GM19043 (cell line): ENCODE data around the gene UTP11.

Source experiments
- ATAC-seq: cut with Tn5 transposase; IDR thresholded peaks from one replicate; pipeline ENCODE4 v1.9.1; 2021; ENCODE audit warnings: low read depth; ENCODE audit not compliant: unreplicated experiment

The UTP11 gene

DNA sequence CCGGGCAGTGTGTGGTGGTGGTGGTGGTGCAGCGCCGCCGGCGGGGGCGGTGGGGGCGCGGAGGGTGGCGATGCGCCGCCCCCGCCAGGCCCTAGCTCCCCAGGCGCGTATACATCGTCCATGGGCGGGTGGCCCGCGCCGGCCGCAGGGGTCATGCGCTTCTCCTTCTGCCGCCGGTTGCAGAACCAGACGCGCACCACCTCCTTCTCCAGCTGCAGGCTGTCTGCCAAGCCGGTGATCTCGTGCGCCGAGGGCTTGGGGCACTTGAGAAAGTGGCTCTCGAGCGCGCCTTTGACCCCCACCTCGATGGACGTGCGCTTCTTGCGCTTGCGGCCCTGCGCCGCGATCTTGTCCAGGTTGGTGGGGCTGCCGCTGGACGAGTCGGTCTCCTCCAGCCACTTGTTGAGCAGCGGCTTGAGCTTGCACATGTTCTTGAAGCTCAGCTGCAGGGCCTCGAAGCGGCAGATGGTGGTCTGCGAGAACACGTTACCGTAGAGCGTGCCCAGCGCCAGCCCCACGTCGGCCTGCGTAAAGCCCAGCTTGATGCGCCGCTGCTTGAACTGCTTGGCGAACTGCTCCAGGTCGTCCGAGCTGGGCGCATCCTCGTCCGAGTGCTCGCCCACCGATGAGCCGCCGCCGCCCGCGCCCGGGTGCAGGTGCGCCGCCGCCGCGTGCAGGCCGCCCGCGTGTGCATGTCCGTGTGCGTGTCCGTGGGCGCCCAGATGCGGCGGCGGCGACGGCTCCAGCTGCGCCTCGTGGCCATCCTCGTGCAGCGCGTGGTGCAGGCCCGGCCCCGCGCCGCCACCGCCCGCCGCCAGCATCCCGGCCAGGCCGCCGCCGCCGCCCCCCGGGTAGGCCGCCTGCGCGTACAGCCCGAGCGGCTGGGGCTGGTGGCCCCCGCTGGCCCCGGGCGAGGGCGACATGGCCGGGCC lies 33.1 kb downstream of the UTP11 start:
- ATAC-seq, result no peak

- no peak for ATAC-seq
These were observed 33.9 kb downstream of the UTP11 start, which contains the start of gene POU3F1 for GRCh38 chr1:38046333-38046883. Gene POU3F1 (minus strand): TSS chr1:38046793. CDS start chr1:38046743, 50 bp downstream.

DNA sequence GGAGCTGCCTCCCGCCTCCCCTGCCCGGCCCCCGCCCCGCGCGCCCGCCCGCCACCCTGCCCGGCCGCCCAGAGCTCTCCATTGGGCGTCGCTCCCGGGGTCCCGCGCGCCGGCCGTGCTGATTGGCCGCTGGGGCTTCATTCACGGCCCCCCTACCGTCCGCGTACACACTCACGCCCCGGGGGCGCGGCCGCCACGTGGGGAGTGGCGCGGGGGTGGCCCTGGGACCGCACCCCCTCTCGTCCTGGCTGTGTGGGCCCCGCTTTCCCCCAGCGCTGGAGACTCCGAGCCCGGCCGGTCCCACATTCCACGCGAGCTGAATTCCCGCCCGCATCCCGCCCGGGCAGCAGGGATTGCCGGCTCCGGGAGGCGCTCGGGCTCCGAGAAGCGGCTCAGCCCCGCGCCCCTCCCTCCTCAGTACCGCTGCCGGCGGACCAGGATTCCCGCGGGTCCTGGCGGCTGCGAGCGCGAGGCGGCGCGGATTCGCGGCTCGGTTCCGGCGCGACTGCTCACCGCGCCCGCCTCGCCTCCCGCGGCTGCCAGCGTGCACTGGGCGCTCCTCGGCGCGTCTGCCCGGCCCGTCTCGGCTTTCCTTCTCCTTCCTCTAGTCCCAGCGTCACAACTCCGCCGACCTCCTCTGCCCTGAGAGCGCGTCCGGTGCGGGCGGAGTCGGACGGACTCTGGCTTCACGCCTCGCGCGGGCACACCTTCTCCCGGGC lies 34.5 kb downstream of the UTP11 start:
- peak; percentile 58 for ATAC-seq

DNA sequence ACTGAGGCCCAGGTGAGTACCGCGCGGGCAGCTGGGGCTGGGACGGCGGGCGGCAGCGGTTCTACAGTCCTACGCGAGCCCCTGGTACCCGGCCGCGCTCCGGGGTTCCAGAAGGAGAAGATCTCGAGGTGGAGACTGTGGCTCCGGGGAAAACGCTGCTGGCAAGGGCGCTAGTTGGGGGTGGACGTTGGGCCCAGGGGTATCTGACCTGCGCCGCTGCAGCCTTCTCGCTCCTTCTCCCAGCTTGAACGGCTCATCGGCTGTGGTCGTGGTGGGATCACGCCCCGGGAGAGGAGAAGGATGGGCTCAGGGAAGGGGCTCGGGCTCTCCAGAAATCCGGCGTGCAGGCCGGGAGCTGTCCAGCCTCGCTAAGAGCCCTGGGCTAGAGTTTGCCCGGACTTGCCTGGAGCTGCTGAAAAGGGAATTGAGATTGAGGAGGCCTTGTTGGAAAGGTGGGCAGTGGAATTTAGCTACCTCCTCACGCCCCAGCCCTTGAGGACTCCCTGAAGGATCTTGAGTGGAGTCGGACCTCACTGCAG lies 35.1 kb downstream of the UTP11 start:
- ATAC-seq, result no peak

- ATAC-seq, result no peak
These were observed 38.0 kb downstream of the UTP11 start for GRCh38 chr1:38050397-38051078.

GRCh38 chr1:38051079-38051543 lies 38.6 kb downstream of the UTP11 start:
- ATAC-seq, result no peak

GRCh38 chr1:38052750-38053415 lies 40.3 kb downstream of the UTP11 start:
- peak; percentile 68 for ATAC-seq

DNA sequence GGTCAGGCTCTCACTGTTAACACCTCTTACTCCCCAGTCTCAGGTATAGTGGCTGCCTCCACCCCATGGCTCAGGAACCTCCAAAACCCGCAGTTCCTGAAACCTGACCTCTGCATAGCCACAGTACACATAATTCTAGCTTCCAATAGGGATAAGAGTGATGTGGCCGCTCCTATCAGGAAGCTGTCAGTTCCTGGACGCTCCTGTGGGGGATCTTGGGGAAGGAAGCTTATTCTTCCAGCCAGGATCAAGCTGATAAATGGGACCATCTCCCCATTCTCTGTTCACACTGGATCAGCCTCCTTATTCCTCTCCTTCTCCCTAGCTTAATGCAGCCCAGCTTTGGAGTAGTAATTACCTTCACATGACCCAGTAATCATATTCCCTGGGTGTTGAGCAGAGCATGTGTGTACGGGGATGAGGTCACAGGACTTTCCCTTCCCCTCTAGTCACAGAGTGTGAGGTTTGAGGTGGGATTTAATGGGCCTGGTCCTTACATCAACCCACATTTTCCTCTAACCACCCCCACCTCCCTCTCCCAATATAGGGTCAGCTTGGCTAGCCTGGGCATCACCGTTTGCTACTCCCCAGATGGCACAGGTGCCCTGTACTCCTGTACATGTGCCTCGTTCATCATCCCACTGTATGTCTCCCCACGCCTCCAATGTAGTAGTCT lies 41.0 kb downstream of the UTP11 start:
- no peak for ATAC-seq

DNA sequence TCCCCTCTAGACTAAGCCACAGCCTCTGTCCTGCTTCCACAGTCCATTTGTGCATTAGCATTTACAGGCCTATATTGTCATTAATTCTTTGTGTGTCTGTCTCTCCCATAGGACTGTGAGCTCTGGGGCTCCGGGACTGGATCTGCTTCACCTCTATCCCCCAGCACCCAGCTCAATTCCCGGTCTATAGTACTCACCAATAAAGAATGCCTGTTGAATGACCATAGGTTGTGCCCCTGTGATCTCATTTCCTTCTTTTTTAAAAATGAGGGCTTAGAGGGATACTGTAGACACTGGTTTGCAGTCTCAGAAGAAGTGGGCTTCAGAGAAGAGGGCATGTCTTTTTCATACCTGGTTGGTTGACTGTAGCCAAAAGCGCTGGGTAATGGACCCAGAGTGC lies 42.9 kb downstream of the UTP11 start:
- no peak for ATAC-seq

GRCh38 chr1:38055965-38056364 lies 43.4 kb downstream of the UTP11 start:
- no peak for ATAC-seq

DNA sequence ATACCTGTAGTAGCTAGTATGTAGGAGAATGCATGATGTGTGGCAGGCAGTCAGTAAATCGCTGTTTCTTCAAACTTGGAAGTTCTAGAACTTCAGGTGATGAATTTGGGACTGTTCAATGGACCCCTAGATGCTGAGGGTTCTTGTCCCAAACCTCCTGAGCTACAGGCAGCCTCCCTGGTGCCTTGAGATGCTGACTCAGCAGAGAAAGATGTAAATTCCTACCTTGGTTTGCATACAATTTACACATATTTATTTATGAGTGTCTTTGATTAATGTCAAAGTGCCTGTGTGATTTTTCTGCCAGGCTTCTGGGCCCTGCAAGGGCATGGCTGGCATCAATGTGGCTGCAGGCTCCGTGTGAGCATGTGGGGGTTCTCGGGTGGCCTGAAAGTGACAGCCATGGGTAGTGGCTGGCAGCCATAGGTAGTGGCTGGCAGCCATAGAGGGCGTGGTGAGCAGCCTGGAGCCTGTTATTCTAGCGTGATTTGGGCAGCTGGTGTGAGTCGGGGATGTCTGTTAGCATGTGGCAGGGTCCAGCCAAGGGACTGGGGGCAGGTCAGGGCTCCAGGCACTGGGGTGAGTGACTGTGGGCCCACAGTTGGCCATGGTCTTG lies 47.2 kb downstream of the UTP11 start:
- no peak for ATAC-seq

DNA sequence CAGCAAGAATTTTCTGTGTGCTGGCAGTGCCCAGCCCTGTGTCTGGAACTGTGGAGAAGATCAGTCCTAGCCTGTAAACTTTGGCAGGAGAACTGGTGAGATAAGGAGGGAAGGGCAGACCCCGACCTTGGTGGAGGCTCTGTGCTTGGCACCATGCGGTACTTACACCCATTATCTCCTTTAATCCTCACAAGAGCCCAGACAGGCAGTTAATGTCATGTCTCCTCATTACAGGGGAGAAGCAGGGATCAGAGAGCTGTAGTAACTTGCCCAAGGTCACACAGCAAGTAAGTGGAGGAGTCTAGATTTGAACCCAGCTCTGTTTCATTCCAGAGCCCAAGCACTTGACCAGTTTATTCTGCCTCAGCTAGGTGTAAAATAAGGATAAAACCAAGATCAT lies 48.0 kb downstream of the UTP11 start:
- ATAC-seq, result no peak

DNA sequence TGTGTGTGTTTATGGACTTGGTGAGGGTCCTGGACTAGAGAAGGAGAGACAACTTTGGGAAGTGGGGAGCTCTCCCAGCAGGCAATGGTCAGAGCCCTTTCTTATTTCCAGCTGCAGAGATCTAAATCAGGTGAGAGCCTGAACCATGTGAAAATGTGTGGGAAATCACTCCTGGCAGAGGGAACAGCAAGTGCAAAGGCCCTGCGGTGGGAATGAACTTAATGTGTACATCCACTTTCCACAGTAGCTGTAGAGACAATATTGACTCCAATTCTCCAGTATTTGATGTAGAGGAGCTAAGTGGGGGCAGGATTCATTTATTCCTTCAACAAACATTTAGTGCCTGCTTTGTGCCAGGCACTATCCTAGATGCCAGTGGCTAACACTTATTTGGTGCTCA lies 48.8 kb downstream of the UTP11 start:
- ATAC-seq, result no peak

DNA sequence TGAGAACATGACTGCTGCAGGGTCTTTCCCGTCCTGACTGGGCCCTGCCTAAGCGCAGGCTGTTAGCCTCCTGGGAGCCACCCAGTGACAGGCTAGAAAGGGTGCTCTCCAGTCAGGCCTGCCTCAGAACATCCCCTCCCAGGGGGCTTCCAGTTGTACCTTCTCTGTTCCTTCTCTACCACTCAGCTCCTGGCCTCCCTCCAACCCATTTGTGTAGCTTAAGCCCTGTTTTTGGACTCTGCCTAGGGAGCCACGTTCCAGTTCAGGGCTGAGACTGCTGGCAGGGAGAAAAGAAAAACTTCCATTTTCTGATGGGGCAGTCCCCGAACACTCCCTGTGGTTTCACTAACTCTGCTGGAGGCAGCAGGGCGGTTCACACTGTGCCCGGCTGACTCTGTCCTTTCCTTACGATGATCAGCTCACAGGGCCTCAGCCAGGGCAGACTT lies 49.4 kb downstream of the UTP11 start:
- ATAC-seq, result peak; percentile 61

GRCh38 chr1:38062361-38063288 lies 50.1 kb downstream of the UTP11 start:
- ATAC-seq, result no peak

DNA sequence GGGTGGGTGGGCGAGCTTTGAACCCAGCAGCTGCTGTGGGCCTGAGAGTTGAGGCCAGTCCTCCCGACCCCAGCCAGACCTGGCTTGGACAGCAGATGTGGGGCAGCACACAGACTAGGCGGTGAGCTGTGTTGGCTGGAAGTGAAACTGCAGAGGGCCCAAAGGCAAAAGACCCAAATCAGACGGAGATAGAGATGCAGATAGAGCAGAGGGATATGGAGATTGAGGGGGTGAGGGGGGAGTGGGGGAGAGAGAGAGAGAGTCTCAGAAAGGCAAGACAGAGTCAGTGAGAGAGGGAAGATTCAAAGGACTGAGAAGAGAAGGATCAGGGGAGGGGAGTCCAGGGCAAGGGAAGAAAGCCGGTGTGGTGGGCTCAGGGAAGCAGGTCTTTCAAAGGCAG lies 51.1 kb downstream of the UTP11 start:
- ATAC-seq, result no peak

GRCh38 chr1:38064197-38064903 lies 51.8 kb downstream of the UTP11 start:
- ATAC-seq, result no peak
